K562 (cell line): Measurements from ENCODE around the gene TRDMT1. TPM values are rescaled to one million over a fixed set of nuclear protein-coding genes. Genes with fewer than 3 reads are reported as not detected.
A peak's percentile ranks its signal among the peaks of the same experiment; 100 is the strongest.

Experiments used
- BMI1 ChIP-seq: fragments of 150-350 bp; IDR thresholded peaks from 2 replicates; pipeline ENCODE4 v1.6.1; 2014; ENCODE audit warnings: low read length
- C11orf30 ChIP-seq: fragments of 450-650 bp; IDR thresholded peaks from 2 replicates; pipeline ENCODE4 v1.6.1; 2016; ENCODE audit warnings: low read depth, mild to moderate bottlenecking
- CBX3 ChIP-seq, 2 experiments: IDR thresholded peaks; 1 replicate in 1 of 2; 2 replicates in 1 of 2; pipeline ENCODE4 v1.6.1; 2012; ENCODE audit warnings: inconsistent platforms in 2 of 2, low read length in 2 of 2, borderline replicate concordance in 1 of 2, control low read depth in 1 of 2
- E2F8 ChIP-seq: fragments of 450-650 bp; IDR thresholded peaks from 2 replicates; pipeline ENCODE4 v1.7.1; 2018; ENCODE audit warnings: mild to moderate bottlenecking, low read depth; ENCODE audit not compliant: partially characterized antibody
- FUS ChIP-seq: fragments of 200-400 bp; formaldehyde crosslinking; optimal IDR thresholded peaks from 2 replicates; pipeline ENCODE3; 2017; ENCODE audit warnings: low read depth, low read length
- GABPA ChIP-seq: fragments of 200-800 bp; sonication (Bioruptor generic); conservative IDR thresholded peaks from 2 replicates; pipeline ENCODE4 v1.6.1; 2016; ENCODE audit warnings: low read depth, missing genetic modification characterization, missing compliant biosample characterization
- HNRNPUL1 ChIP-seq: fragments of 200-400 bp; formaldehyde crosslinking; IDR thresholded peaks from 2 replicates; pipeline ENCODE4 v1.6.1; 2017; ENCODE audit warnings: low read length
- KDM2B ChIP-seq: fragments of 250-450 bp; sonication (Bioruptor Pico); IDR thresholded peaks from 2 replicates; pipeline ENCODE4 v1.8.0; 2021; ENCODE audit warnings: mild to moderate bottlenecking, moderate library complexity
- MAFG ChIP-seq: fragments of 450-650 bp; conservative IDR thresholded peaks from 2 replicates; pipeline ENCODE4 v1.6.1; 2016; ENCODE audit warnings: missing genetic modification characterization, missing compliant biosample characterization
- MXD1 ChIP-seq: fragments of 250-450 bp; sonication (Bioruptor Pico); IDR thresholded peaks from 2 replicates; pipeline ENCODE4 v1.8.0; 2021; ENCODE audit warnings: borderline replicate concordance, mild to moderate bottlenecking, moderate library complexity; ENCODE audit not compliant: poor library complexity, severe bottlenecking
- NRF1 ChIP-seq, 2 experiments: fragments of 450-650 bp; IDR thresholded peaks in 1 of 2; conservative IDR thresholded peaks in 1 of 2; 2 replicates each; pipeline ENCODE4 v1.6.1; 2014; ENCODE audit warnings: mild to moderate bottlenecking in 2 of 2
- PHF20 ChIP-seq: fragments of 450-650 bp; IDR thresholded peaks from 2 replicates; pipeline ENCODE4 v1.6.1; 2018; ENCODE audit not compliant: partially characterized antibody
- POLR2AphosphoS2 ChIP-seq: IDR thresholded peaks from 2 replicates; pipeline ENCODE4 v1.6.1; 2012; ENCODE audit warnings: low read length, improper control_type of control experiment
- POLR3G ChIP-seq: IDR thresholded peaks from 2 replicates; pipeline ENCODE4 v1.6.1; 2011; ENCODE audit not compliant: insufficient read length, insufficient replicate concordance; ENCODE audit errors: extremely low read depth
- PRMT5 ChIP-seq: sonication (generic); formaldehyde crosslinking; IDR thresholded peaks from 2 replicates; pipeline ENCODE4 v1.5.0; 2020; ENCODE audit warnings: missing genetic modification reagents
- RNF2 ChIP-seq: sonication (generic); IDR thresholded peaks from 2 replicates; pipeline ENCODE4 v1.6.1; 2016
- SRSF1 ChIP-seq: fragments of 200-400 bp; formaldehyde crosslinking; IDR thresholded peaks from 2 replicates; pipeline ENCODE4 v1.6.1; 2017; ENCODE audit warnings: mild to moderate bottlenecking, low read depth, low read length, moderate library complexity
- STAG1 ChIP-seq: sonication (generic); formaldehyde crosslinking; IDR thresholded peaks from 2 replicates; pipeline ENCODE4 v1.5.0; 2020; ENCODE audit warnings: missing genetic modification reagents, borderline replicate concordance
- SUPT5H ChIP-seq: fragments of 450-650 bp; IDR thresholded peaks from 2 replicates; pipeline ENCODE4 v1.6.1; 2016
- TAF15 ChIP-seq: fragments of 200-400 bp; formaldehyde crosslinking; IDR thresholded peaks from 2 replicates; pipeline ENCODE4 v1.6.1; 2017; ENCODE audit warnings: mild to moderate bottlenecking, low read depth, low read length, moderate library complexity
- TAL1 ChIP-seq: fragments of 450-650 bp; IDR thresholded peaks from 2 replicates; pipeline ENCODE4 v1.6.1; 2016; ENCODE audit warnings: mild to moderate bottlenecking
- TARDBP ChIP-seq: fragments of 450-650 bp; IDR thresholded peaks from 2 replicates; pipeline ENCODE4 v1.6.1; 2016
- TBP ChIP-seq: optimal IDR thresholded peaks from 2 replicates; pipeline ENCODE3; 2011; ENCODE audit warnings: low read depth, low read length, improper control_type of control experiment
- TCFL5 ChIP-seq: fragments of 250-450 bp; sonication (Bioruptor Pico); conservative IDR thresholded peaks from 2 replicates; pipeline ENCODE4 v1.6.1; 2021; ENCODE audit warnings: mild to moderate bottlenecking, moderate library complexity, matching md5 sums
- THRB ChIP-seq: fragments of 450-650 bp; formaldehyde crosslinking; conservative IDR thresholded peaks from 2 replicates; pipeline ENCODE4 v1.4.0; 2022; ENCODE audit warnings: mild to moderate bottlenecking, missing genetic modification characterization
- ZEB2 ChIP-seq: fragments of 450-650 bp; IDR thresholded peaks from 2 replicates; pipeline ENCODE4 v1.6.1; 2016
- ZNF212 ChIP-seq: fragments of 450-650 bp; formaldehyde crosslinking; IDR thresholded peaks from 2 replicates; pipeline ENCODE4 v1.4.0; 2020; ENCODE audit warnings: mild to moderate bottlenecking
- ZNF586 ChIP-seq: fragments of 450-650 bp; formaldehyde crosslinking; conservative IDR thresholded peaks from 2 replicates; pipeline ENCODE4 v1.4.0; 2020; ENCODE audit warnings: mild to moderate bottlenecking, moderate library complexity
- ZNF589 ChIP-seq: fragments of 200-800 bp; sonication (Bioruptor generic); IDR thresholded peaks from 2 replicates; pipeline ENCODE4 v1.6.1; 2016; ENCODE audit warnings: low read depth, missing genetic modification characterization, missing compliant biosample characterization
- ZNF707 ChIP-seq: fragments of 250-450 bp; sonication (Bioruptor Pico); conservative IDR thresholded peaks from 2 replicates; pipeline ENCODE4 v1.8.0; 2022; ENCODE audit warnings: inconsistent platforms, mild to moderate bottlenecking, moderate library complexity
- polyA plus RNA-seq, 8 experiments: library from polyadenylated mRNA; depleted of rRNA in 4 of 8; stranded (reverse) in 5 of 8; unstranded in 3 of 8; fragments of >200 nt; fragmentation: Nextera tagmentation in 2 of 8; fragmentation: Illumina TruSeq in 1 of 8; extraction: Ambion mirVana in 2 of 8; extraction: Trizol in 1 of 8; gene quantifications; 2 replicates each; pipeline versions ENCODE4 v1.2.1 to v1.2.3, GENCODE V29; 2011 to 2014; ENCODE audit warnings: inconsistent platforms in 1 of 8, missing spikeins in 1 of 8
- total RNA-seq, 7 experiments: library from RNA; depleted of rRNA in 6 of 7; stranded (reverse); fragments of >200 nt in 6 of 7; fragmentation: Illumina TruSeq in 2 of 7; extraction: Trizol in 2 of 7; gene quantifications; 2 replicates each; pipeline versions ENCODE4 v1.2.1 to v1.2.3, GENCODE V29; 2011 to 2021; ENCODE audit warnings: low replicate concordance in 1 of 7

TRDMT1 gene
- total and polyA plus RNA-seq, 9 of the 15 experiments (the other 6 are each of a cell fraction or from before 2014, with no cell fraction given): 5.4 to 12.6 (median 9.3) TPM

- TF ChIP-seq GABPA (tag) (no peak), ZNF707 (CRISPR knock-in tag) (no peak), POLR3G (no peak), HNRNPUL1 (no peak), MAFG (tag) (no peak), ZEB2 (no peak), RNF2 (no peak), PRMT5 (CRISPR knock-in tag) (no peak), KDM2B (CRISPR knock-in tag) (no peak), POLR2AphosphoS2 (no peak), ZNF586 (CRISPR knock-in tag) (no peak), TCFL5 (CRISPR knock-in tag) (no peak), TAL1 (no peak), ZNF212 (CRISPR knock-in tag) (no peak), CBX3 (IDR thresholded peaks at IDR 0.05; ENCODE audit: borderline replicate concordance in 1 of 2, low read length in 2 of 2) (no peak), BMI1 (no peak), E2F8 (peak; percentile 26), NRF1 (conservative IDR thresholded peaks at IDR 0.05 in 1 of 2, IDR thresholded peaks at IDR 0.05 in 1 of 2) (no peak), TBP (peak; percentile 46), TAF15 (no peak), THRB (CRISPR knock-in tag) (no peak), C11orf30 (no peak), MXD1 (no peak), STAG1 (no peak), SRSF1 (no peak), SUPT5H (no peak), ZNF589 (peak; percentile 60; the same call in 1 of the 2 replicates), TARDBP (no peak), PHF20 (no peak), FUS (no peak)
Observed at GRCh38 chr10:17199351-17199804, 2.1 kb downstream of the TRDMT1 start (continued).
